HepG2 (cell line): ENCODE measurements around the gene TMEM63C. TPM values are rescaled to one million over a fixed set of nuclear protein-coding genes. Genes with fewer than 3 reads are reported as not detected.

Experiments
- ATAC-seq: fragments of 200-7000 bp; cut with Tn5 transposase; 3 replicates; pipeline ENCODE4 v1.9.1; 2020; ENCODE audit warnings: mild to moderate bottlenecking, moderate library complexity
- BruUV-seq: library from RNA; stranded (reverse); fragments of 400-500 nt; replicated peaks from 2 replicates; lab custom pipeline; 2021; lab: Mats Ljungman, UMichigan
- CTCF ChIA-PET: fragments of 300-600 bp; formaldehyde crosslinking; extraction: SDS; loops from one replicate; lab custom pipeline; 2021; ENCODE audit warnings: low total read pairs, inconsistent platforms, low intra/inter-chr PET ratio; lab: Yijun Ruan, JAX
- POLR2A ChIA-PET: fragments of 350-600 bp; sonication (Branson Sonifier 250); formaldehyde crosslinking; loops from one replicate; lab custom pipeline; 2020; ENCODE audit warnings: antibody characterized with exemption, inconsistent platforms; lab: Yijun Ruan, JAX
- DNase-seq: peaks from one replicate; pipeline ENCODE4 v3.0.0-alpha.2; 2015; ENCODE audit warnings: low spot score
- FAIRE-seq: peaks from 3 replicates; lab custom pipeline; 2011; peaks lifted over from hg19 to GRCh38; lab: Jason Lieb, UNC
- H2AFZ ChIP-seq: one replicate; pipeline ENCODE4 v1.6.1; 2011; ENCODE audit warnings: low read length, inconsistent platforms
- H3K27ac ChIP-seq: fragments of 300-600 bp; 3 replicates; pipeline ENCODE4 v1.8.0; 2011; ENCODE audit warnings: mixed run types, mild to moderate bottlenecking, mixed read lengths, low read length, inconsistent platforms; ENCODE audit not compliant: insufficient read depth; ENCODE audit errors: extremely low read length
- H3K27me3 ChIP-seq, 2 experiments: fragments of 200-600 bp in 1 of 2; 2 replicates in 1 of 2; 3 replicates in 1 of 2; pipeline versions ENCODE4 v1.6.0 to v1.8.0; 2011; ENCODE audit warnings: low read length in 2 of 2, mild to moderate bottlenecking in 2 of 2, moderate library complexity in 2 of 2, inconsistent platforms in 1 of 2; ENCODE audit not compliant: insufficient read depth in 2 of 2, control insufficient read depth in 1 of 2
- H3K36me3 ChIP-seq, 2 experiments: fragments of 200-600 bp in 1 of 2; replicated peaks in 1 of 2; 2 replicates in 1 of 2; 3 replicates in 1 of 2; pipeline versions ENCODE4 v1.5.1 to v1.8.0; 2011; ENCODE audit warnings: low read length in 2 of 2, inconsistent platforms in 1 of 2; ENCODE audit not compliant: insufficient read depth in 2 of 2, control insufficient read depth in 1 of 2
- H3K4me1 ChIP-seq: 2 replicates; pipeline ENCODE4 v1.5.1; 2012; ENCODE audit warnings: low read length, inconsistent platforms; ENCODE audit not compliant: insufficient read depth
- H3K4me2 ChIP-seq: 2 replicates; pipeline ENCODE4 v1.6.0; 2011; ENCODE audit warnings: low read depth, low read length, inconsistent platforms
- H3K4me3 ChIP-seq, 3 experiments: fragments of 200-600 bp in 1 of 3; sonication (generic), shearing (Covaris generic) in 1 of 3; replicated peaks in 1 of 3; 2 replicates each; pipeline ENCODE4 v1.5.1; 2011 to 2016; ENCODE audit warnings: low read length in 3 of 3, inconsistent platforms in 2 of 3, low read depth in 2 of 3, mild to moderate bottlenecking in 2 of 3, control low read depth in 1 of 3, mixed read lengths in 1 of 3; ENCODE audit not compliant: insufficient read depth in 1 of 3
- H3K79me2 ChIP-seq: one replicate; pipeline ENCODE4 v1.6.1; 2011; ENCODE audit warnings: low read length, inconsistent platforms; ENCODE audit not compliant: insufficient read depth
- H3K9ac ChIP-seq: 2 replicates; pipeline ENCODE4 v1.6.0; 2011; ENCODE audit warnings: mild to moderate bottlenecking, low read depth, low read length, inconsistent platforms; ENCODE audit not compliant: insufficient read depth
- H3K9me3 ChIP-seq: 2 replicates; pipeline ENCODE4 v1.5.1; 2012; ENCODE audit warnings: mild to moderate bottlenecking, low read length
- H4K20me1 ChIP-seq: 2 replicates; pipeline ENCODE4 v1.6.0; 2011; ENCODE audit warnings: inconsistent platforms, mild to moderate bottlenecking, low read length, moderate library complexity; ENCODE audit not compliant: insufficient read depth
- DR1 ChIP-seq: sonication (generic); formaldehyde crosslinking; IDR thresholded peaks from 2 replicates; pipeline ENCODE4 v1.8.0; 2021; ENCODE audit warnings: mild to moderate bottlenecking, missing genetic modification reagents, inconsistent platforms
- FLYWCH1 ChIP-seq: sonication (generic); formaldehyde crosslinking; IDR thresholded peaks from 2 replicates; pipeline ENCODE4 v1.8.1; 2023; ENCODE audit warnings: mild to moderate bottlenecking, missing genetic modification reagents
- GTF3A ChIP-seq: sonication (generic); formaldehyde crosslinking; conservative IDR thresholded peaks from 2 replicates; pipeline ENCODE4 v1.4.0; 2020; ENCODE audit warnings: mild to moderate bottlenecking, missing genetic modification reagents
- HNF4G ChIP-seq, 2 experiments: sonication (generic) in 1 of 2; formaldehyde crosslinking in 1 of 2; IDR thresholded peaks; 2 replicates each; pipeline versions ENCODE4 v1.4.0 to v1.6.1; 2011 to 2020; ENCODE audit warnings: borderline replicate concordance in 2 of 2, low read depth in 2 of 2, mild to moderate bottlenecking in 2 of 2, low read length in 1 of 2, missing genetic modification reagents in 1 of 2, moderate library complexity in 1 of 2
- KDM3A ChIP-seq: IDR thresholded peaks from 2 replicates; pipeline ENCODE4 v1.6.1; 2018; ENCODE audit warnings: low read depth, missing compliant biosample characterization
- KDM6A ChIP-seq: IDR thresholded peaks from 2 replicates; pipeline ENCODE4 v1.6.1; 2016; ENCODE audit warnings: low read depth
- KLF6 ChIP-seq: IDR thresholded peaks from 2 replicates; pipeline ENCODE4 v1.8.0; 2016; ENCODE audit warnings: missing biosample characterization, missing genetic modification reagents
- MBD4 ChIP-seq: IDR thresholded peaks from 2 replicates; pipeline ENCODE4 v1.6.1; 2012; ENCODE audit warnings: low read length, inconsistent platforms, borderline replicate concordance
- SSRP1 ChIP-seq: IDR thresholded peaks from 2 replicates; pipeline ENCODE4 v1.6.1; 2016; ENCODE audit warnings: control low read depth
- TFAP4 ChIP-seq: sonication (generic); IDR thresholded peaks from 2 replicates; pipeline ENCODE4 v1.6.1; 2016; ENCODE audit warnings: low read depth, borderline replicate concordance
- WIZ ChIP-seq: sonication (generic); formaldehyde crosslinking; IDR thresholded peaks from 2 replicates; pipeline ENCODE4 v1.5.1; 2020; ENCODE audit warnings: mild to moderate bottlenecking, missing genetic modification reagents
- YEATS4 ChIP-seq: sonication (generic); formaldehyde crosslinking; IDR thresholded peaks from 2 replicates; pipeline ENCODE4 v1.4.0; 2020; ENCODE audit warnings: missing genetic modification reagents, borderline replicate concordance
- ZFP36L2 ChIP-seq: sonication (generic); formaldehyde crosslinking; IDR thresholded peaks from 2 replicates; pipeline ENCODE4 v1.4.0; 2020; ENCODE audit warnings: missing genetic modification reagents
- ZNF33B ChIP-seq: sonication (generic); formaldehyde crosslinking; IDR thresholded peaks from 2 replicates; pipeline ENCODE4 v1.5.1; 2020; ENCODE audit warnings: mild to moderate bottlenecking, missing genetic modification reagents
- ZNF468 ChIP-seq: sonication (generic); formaldehyde crosslinking; IDR thresholded peaks from 2 replicates; pipeline ENCODE4 v1.8.0; 2022; ENCODE audit warnings: mild to moderate bottlenecking, moderate library complexity, missing genetic modification reagents
- WGBS: methylation state at CpG from one replicate; pipeline ENCODE4 v1.1.6; 2017; ENCODE audit warnings: low lambda C conversion rate; 5-methylcytosine and 5-hydroxymethylcytosine counted together
- in situ Hi-C: cut with HindIII; loops from 2 replicates; pipeline ENCODE4 v1.10.0; 2017; ENCODE audit warnings: low pct_unique_long_range_greater_than_20kb; ENCODE audit not compliant: extremely low pct_ligation_motif_present
- intact Hi-C: fragments of 100-400 bp; cut with micrococcal nuclease; formaldehyde crosslinking; loops from one replicate; pipeline ENCODE4 v1.10.0; 2022; ENCODE audit not compliant: unreplicated experiment
- polyA plus RNA-seq, 8 experiments: library from polyadenylated mRNA; depleted of rRNA in 3 of 8; stranded (reverse) in 7 of 8; unstranded in 1 of 8; fragments of >200 nt; fragmentation: Illumina TruSeq in 4 of 8; extraction: Trizol in 4 of 8; gene quantifications; 2 replicates each; pipeline versions ENCODE4 v1.2.1 to v1.2.3, GENCODE V29; 2011 to 2016; ENCODE audit warnings: low read depth in 4 of 8, missing spikeins in 1 of 8, mixed read lengths in 1 of 8; ENCODE audit not compliant: insufficient read depth in 1 of 8
- total RNA-seq, 5 experiments: library from RNA; depleted of rRNA; stranded (reverse); fragments of >200 nt; fragmentation: Illumina TruSeq; extraction: Trizol; gene quantifications; 2 replicates each; pipeline ENCODE4 v1.2.3, GENCODE V29; 2016; ENCODE audit warnings: low read depth in 1 of 5
- TF ChIP-seq, protein P1 (sequence below): sonication (generic); formaldehyde crosslinking; IDR thresholded peaks from 2 replicates; pipeline ENCODE4 v1.4.0; 2020; ENCODE audit warnings: missing genetic modification reagents
- TF ChIP-seq, protein P2 (sequence below): sonication (generic); formaldehyde crosslinking; IDR thresholded peaks from 2 replicates; pipeline ENCODE4 v1.4.0; 2020; ENCODE audit warnings: missing genetic modification reagents, borderline replicate concordance

The TMEM63C gene
- total and polyA plus RNA-seq, 2 of the 13 experiments (the other 11 are each of a cell fraction or from before 2014, with no cell fraction given) = 0.17 to 0.27 TPM

DNA sequence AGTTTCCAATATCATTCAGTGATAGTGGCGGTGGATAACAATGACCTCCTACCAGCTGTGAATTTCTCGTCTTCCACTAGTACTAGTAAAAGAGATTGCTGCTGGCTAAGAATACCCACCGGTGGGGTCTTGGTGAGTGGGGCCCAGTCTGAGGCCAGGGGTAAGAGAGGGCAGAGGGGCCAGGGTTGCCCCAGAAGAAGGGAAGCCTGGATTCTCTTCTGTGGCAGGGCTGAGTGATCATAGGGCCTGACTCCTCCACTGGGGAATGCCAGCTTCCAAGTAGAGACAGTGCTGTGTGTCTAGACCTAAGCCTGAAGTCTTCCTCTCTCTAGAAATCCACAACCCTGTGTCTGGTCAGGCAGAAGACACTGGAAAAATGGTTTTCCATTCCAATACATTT is 5.8 kb upstream of the TMEM63C start (continued):
- TF ChIP-seq, protein P1, sequence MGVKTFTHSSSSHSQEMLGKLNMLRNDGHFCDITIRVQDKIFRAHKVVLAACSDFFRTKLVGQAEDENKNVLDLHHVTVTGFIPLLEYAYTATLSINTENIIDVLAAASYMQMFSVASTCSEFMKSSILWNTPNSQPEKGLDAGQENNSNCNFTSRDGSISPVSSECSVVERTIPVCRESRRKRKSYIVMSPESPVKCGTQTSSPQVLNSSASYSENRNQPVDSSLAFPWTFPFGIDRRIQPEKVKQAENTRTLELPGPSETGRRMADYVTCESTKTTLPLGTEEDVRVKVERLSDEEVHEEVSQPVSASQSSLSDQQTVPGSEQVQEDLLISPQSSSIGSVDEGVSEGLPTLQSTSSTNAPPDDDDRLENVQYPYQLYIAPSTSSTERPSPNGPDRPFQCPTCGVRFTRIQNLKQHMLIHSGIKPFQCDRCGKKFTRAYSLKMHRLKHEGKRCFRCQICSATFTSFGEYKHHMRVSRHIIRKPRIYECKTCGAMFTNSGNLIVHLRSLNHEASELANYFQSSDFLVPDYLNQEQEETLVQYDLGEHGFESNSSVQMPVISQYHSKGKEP (CRISPR knock-in tag) = no peak
- TF ChIP-seq, protein P2, sequence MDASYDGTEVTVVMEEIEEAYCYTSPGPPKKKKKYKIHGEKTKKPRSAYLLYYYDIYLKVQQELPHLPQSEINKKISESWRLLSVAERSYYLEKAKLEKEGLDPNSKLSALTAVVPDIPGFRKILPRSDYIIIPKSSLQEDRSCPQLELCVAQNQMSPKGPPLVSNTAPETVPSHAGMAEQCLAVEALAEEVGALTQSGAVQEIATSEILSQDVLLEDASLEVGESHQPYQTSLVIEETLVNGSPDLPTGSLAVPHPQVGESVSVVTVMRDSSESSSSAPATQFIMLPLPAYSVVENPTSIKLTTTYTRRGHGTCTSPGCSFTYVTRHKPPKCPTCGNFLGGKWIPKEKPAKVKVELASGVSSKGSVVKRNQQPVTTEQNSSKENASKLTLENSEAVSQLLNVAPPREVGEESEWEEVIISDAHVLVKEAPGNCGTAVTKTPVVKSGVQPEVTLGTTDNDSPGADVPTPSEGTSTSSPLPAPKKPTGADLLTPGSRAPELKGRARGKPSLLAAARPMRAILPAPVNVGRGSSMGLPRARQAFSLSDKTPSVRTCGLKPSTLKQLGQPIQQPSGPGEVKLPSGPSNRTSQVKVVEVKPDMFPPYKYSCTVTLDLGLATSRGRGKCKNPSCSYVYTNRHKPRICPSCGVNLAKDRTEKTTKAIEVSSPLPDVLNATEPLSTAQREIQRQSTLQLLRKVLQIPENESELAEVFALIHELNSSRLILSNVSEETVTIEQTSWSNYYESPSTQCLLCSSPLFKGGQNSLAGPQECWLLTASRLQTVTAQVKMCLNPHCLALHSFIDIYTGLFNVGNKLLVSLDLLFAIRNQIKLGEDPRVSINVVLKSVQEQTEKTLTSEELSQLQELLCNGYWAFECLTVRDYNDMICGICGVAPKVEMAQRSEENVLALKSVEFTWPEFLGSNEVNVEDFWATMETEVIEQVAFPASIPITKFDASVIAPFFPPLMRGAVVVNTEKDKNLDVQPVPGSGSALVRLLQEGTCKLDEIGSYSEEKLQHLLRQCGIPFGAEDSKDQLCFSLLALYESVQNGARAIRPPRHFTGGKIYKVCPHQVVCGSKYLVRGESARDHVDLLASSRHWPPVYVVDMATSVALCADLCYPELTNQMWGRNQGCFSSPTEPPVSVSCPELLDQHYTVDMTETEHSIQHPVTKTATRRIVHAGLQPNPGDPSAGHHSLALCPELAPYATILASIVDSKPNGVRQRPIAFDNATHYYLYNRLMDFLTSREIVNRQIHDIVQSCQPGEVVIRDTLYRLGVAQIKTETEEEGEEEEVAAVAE (CRISPR knock-in tag) = no peak
- TF ChIP-seq ZNF33B (CRISPR knock-in tag) (no peak), ZNF468 (no peak), ZFP36L2 (CRISPR knock-in tag) (no peak)

DNA sequence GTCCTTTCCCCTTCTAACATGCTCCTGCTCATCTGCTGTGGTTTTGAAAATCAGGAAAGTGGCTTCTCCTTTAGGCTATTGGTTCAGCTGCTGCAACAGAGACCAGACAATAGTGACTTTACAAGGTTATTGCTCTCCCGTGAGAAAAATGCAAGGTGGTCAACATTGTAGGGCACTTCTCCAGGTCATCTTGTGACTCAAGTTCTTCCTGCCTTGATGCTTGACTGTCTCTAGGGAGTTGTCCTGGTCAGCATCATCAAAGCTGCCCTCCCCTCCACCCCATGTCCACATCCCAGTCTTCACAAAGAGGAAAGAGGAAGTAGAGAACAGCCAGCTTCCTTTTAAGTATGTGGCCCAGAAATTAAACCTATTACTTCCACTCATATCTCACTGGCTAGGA is 3.9 kb upstream of the TMEM63C start:
- Histone ChIP-seq H3K27me3 (peaks cover 1 to 18% of the 10 kb centered on the region in 2 experiments; a peak in 3 of 5 replicates), H3K79me2 (no peaks in the 10 kb centered on the region), H3K4me1 (peaks cover 23% of the 10 kb centered on the region), H3K9ac (no peak overlapping the region), H3K4me3 (no peak overlapping the region), H3K36me3 (no peaks in the 10 kb centered on the region), H3K9me3 (no peaks in the 10 kb centered on the region), H3K27ac (no peak overlapping the region), H4K20me1 (no peaks in the 10 kb centered on the region), H3K4me2 (no peak overlapping the region), H2AFZ (no peak overlapping the region)
- intact Hi-C loops (no loop called here), in situ Hi-C loops (no loop called here)
- TF ChIP-seq DR1 (CRISPR knock-in tag) (no peak), FLYWCH1 (no peak), KDM6A (CRISPR knock-in tag) (no peak), HNF4G (IDR thresholded peaks at IDR 0.05; ENCODE audit: borderline replicate concordance, low read depth, low read length) (no peak), HNF4G (CRISPR knock-in tag; IDR thresholded peaks at IDR 0.05; ENCODE audit: borderline replicate concordance, low read depth) (no peak), WIZ (no peak), TFAP4 (no peak), KDM3A (no peak), YEATS4 (CRISPR knock-in tag) (no peak), GTF3A (no peak), KLF6 (CRISPR knock-in tag) (no peak), MBD4 (no peak), SSRP1 (CRISPR knock-in tag) (no peak)
- POLR2A ChIA-PET = no interaction called here
- CTCF ChIA-PET = no interaction called here
- DNase-seq (no peak), ATAC-seq (no peak), FAIRE-seq (no peak)
- no TSS peak for BruUV-seq
- 6% methylated on average over 1 of the region's 1 CpG for WGBS
